ENCODE results near the gene MED16. TPM values are rescaled to one million over a fixed set of nuclear protein-coding genes. Genes with fewer than 3 reads are reported as not detected.

MED16 gene
- total and polyA plus RNA-seq, 7 donors: 30.7 to 66.5 (median 51.3) TPM

DNA sequence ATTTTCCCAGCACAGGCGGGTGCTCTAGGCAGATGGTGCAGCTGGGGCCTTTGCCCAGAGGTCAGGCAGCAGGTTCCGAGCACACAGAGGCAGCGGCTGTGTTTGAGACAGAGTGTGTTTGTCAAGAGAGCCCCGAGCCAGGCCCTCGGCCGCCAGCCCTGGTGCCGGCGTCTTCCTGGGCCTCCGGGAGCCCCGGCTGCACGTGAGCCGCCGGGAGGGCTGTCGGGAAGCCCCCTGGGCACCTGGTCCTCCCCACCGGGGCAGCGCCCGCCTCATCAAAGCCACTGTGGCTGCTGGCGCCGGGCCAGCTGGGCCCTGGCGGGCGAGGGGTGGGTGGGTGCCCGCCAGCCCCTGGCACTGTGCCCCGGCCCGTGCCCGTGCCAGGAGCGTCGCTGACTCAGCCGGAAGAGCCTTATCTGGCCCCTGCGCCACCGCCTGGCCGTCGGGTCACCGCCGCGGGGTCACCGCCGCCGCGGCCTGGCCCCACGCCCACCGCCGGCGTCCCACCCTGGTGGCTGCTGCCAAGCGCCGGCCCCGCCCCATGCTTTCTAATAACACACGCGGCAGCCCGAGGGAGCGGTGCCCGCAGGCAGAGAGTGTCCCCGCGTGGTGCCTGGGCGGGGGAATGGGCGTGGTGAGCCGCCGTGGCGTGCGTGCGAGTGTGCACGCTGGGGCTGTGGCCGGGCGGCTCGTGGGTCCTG, 47.8 kb upstream of the MED16 start:
- 23 to 38% (median 26%) methylated on average over 49 to 64 of the region's 64 CpGs for WGBS, 3 donors
- peak; percentile 68 to 83 (median 78) for ATAC-seq
- no peak for TF ChIP-seq CTCF (IDR thresholded peaks at IDR 0.05)
- Histone ChIP-seq H3K9me3 (no peaks in the 10 kb centered on the region), H3K27me3 (ENCODE audit: insufficient read depth in 3 of 3, low read length in 2 of 3) (peaks cover 0 to 1% (median 0%) of the 10 kb centered on the region in 3 donors), H3K36me3 (ENCODE audit: insufficient read depth in 1 of 2, low read depth in 1 of 2) (no peaks in the 10 kb centered on the region), H3K27ac (peak overlapping the region; percentile 80), H3K4me1 (peaks cover 10% of the 10 kb centered on the region), H3K4me3 (peak overlapping the region; percentile 58)
- peak; percentile 75 to 83 for DNase-seq
- intact Hi-C loops (cut with DNase I): no loop called here

DNA sequence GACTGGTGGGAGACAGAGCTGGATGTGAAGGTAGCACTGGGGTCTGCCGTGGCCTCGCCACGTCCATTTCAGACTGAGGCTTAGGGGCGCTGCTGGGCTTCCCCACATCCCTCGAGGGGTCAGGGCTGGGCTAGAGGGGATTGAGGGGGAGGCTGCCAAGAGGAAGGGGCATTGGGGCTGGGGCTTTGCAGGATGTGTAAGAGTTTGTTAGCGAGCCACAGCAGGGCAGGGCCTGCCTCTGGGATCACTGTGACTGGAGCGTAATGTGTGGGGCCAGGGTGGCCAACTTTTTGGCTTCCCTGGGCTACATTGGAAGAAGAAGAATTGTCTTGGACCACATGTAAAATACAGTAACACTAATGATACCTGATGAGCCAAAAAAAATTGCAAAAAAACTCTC, 46.9 kb upstream of the MED16 start:
- Histone ChIP-seq H3K4me1 (peaks cover 16% of the 10 kb centered on the region), H3K36me3 (ENCODE audit: insufficient read depth in 1 of 2, low read depth in 1 of 2) (no peaks in the 10 kb centered on the region), H3K9me3 (no peaks in the 10 kb centered on the region), H3K27ac (no peak overlapping the region), H3K4me3 (no peak overlapping the region), H3K27me3 (ENCODE audit: insufficient read depth in 3 of 3, low read length in 2 of 3) (peaks cover 0 to 1% (median 0%) of the 10 kb centered on the region in 3 donors)
- no peak for TF ChIP-seq CTCF (IDR thresholded peaks at IDR 0.05)
- no peak for DNase-seq
- intact Hi-C loops (cut with DNase I): no loop called here
- WGBS, 3 donors: 93 to 98% (median 97%) methylated on average over 7 of the region's 7 CpGs
- no peak for ATAC-seq

GRCh38 chr19:939439-939838, 46.5 kb upstream of the MED16 start:
- H3K9me3 ChIP-seq: no peaks in the 10 kb centered on the region
- H3K4me1 ChIP-seq: peaks cover 21% of the 10 kb centered on the region
- intact Hi-C loops (cut with DNase I): no loop called here
- no peak for TF ChIP-seq CTCF (IDR thresholded peaks at IDR 0.05)
- H3K27me3 ChIP-seq (ENCODE audit: insufficient read depth in 3 of 3, low read length in 2 of 3): peaks cover 0 to 1% (median 0%) of the 10 kb centered on the region in 3 donors
- no peak overlapping the region for H3K4me3 ChIP-seq
- no peak overlapping the region for H3K27ac ChIP-seq
- no peaks in the 10 kb centered on the region for H3K36me3 ChIP-seq (ENCODE audit: insufficient read depth in 1 of 2, low read depth in 1 of 2)
- DNase-seq (no peak), ATAC-seq (no peak)
- 90 to 92% (median 91%) methylated on average over 22 of the region's 22 CpGs for WGBS, 3 donors

DNA sequence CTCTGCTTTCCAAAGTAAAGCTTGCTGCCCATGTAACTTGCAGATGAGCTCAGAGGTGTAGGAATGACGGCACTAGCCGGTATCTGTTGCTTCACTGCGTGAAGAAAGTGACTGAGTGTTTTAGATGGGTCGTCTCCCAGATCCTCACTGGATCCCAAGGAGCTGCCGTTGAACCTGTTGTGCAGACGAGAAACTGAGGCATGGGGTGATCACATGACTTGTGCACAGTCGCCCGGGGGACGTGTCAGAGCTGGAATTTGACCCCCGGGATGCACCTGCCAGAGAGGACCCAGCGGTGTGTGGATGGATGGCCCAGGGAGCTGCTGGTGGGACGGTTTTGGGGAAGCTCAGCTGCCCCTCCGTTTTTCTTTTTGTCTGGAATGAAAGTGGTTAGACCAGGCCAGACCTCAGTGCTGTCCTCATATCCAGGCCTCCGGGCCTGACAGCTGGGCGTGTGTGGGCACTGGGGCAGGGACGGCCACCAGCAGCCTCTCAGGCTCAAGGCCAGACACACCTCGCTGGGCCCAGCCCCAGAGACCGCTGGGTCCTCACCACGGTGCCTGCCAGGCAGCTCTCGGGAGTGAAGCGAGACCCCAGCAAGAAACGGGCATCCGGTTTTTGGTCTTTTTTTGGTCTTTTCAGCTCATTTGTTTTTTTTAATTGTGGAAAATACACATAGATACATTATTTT, 45.4 kb upstream of the MED16 start:
- intact Hi-C loops (cut with DNase I): no loop called here

More for the DNA sequence above, 45.4 kb upstream of the MED16 start:
- peaks cover 31% of the 10 kb centered on the region for H3K4me1 ChIP-seq
- H3K36me3 ChIP-seq (ENCODE audit: insufficient read depth in 1 of 2, low read depth in 1 of 2): no peaks in the 10 kb centered on the region
- DNase-seq (no peak), ATAC-seq (no peak)
- 81 to 85% (median 82%) methylated on average over 23 of the region's 23 CpGs for WGBS, 3 donors
- no peak for TF ChIP-seq CTCF (IDR thresholded peaks at IDR 0.05)
- H3K9me3 ChIP-seq: no peaks in the 10 kb centered on the region
- no peak overlapping the region for H3K4me3 ChIP-seq
- H3K27ac ChIP-seq: no peak overlapping the region
- peaks cover 0 to 1% (median 0%) of the 10 kb centered on the region in 3 donors for H3K27me3 ChIP-seq (ENCODE audit: insufficient read depth in 3 of 3, low read length in 2 of 3)
